Superior temporal gyrus (tissue), 1 donor: Measurements from ENCODE around the gene BBS1.

Experiments
- DNase-seq: peaks from one replicate; pipeline ENCODE4 v3.0.0-alpha.2; 2016; ENCODE audit errors: extremely low spot score

Gene BBS1

DNA sequence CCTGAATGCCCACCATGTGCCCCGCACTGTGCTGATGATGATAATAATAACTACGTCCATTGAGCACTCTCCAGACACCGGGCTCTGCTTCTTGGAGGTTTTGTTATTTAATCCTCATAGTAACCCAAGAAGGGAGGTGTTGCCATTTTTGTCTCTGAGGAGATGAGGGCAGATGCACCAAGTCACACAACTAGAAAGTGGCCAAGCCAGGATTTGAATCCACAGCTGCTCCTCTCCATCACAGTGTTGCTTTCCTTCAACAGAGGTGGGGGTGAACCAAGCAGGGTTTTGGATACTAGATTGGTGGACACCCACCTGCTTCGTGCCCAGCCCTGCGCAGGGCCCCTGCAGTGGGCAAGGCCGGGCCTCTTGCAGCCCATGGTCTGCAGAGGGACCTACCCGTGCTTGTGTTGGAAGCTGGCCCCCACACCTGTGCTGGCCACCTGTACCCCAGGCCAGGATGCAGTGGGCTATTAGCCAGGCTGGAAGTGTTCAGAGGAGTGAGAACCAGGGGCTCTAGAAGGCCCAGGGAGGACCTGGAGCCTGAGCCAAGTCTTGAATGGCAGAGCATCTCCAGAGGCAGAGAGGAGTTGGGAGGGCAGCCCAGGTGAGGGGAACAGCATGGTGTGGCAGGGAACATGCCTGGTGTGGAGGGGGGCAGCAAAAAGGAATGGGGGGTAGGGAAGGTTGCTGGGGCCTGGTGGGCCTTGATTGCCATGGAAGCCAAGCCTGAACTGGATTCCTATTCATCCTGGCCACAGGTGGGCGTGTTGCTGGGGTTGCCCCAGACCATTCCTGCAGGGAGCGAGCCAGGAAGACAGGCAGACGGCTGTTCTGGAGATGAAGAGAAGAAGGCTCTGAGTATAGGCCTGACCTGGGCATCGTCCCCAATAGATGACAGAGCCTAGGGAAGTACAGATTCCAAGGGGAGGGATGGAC lies 32.9 kb upstream of the BBS1 start:
- DNase-seq = no peak

GRCh38 chr11:66478729-66479393 lies 31.6 kb upstream of the BBS1 start:
- DNase-seq = no peak

DNA sequence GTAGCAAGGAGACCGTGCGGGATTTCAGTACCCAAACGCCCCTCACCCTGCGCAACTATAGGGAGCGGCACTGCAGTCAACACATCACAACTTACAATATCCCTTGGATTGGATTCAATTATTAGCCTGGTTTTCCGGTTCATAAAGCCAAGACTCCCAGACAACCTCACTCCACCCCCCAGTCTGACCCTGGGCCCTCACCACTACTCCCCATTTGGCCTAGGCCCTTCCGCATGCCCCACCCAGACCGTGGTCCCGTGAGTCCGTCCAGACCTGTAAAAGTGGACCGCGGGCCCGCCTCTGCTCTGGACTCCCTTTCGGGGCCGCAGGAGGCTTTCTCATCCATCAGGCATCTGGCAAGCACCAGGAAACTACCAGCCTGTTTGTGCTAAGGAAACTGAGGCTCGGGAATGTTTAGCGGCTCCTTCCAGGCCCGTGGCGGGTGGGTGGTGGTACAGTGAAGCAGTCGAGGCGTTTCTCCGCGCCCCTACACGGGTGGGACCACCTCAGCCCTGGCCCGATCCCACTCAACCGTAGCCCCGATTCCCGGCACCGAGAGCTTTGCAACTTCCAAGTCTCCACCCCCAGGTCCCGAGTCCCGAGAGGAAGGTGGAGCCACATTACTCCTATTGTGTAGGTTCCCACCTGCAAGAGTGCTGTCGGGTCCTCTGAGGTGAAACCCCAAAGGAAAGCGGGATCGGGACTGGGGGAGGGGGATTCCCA lies 30.9 kb upstream of the BBS1 start:
- DNase-seq = no peak

- DNase-seq = peak; percentile 98
Observed at GRCh38 chr11:66480117-66480938, 30.1 kb upstream of the BBS1 start, which contains the start of gene DPP3. Gene DPP3, plus strand, starts transcription at chr11:66480434. Its CDS starts 1,767 bp downstream, at chr11:66482201.

DNA sequence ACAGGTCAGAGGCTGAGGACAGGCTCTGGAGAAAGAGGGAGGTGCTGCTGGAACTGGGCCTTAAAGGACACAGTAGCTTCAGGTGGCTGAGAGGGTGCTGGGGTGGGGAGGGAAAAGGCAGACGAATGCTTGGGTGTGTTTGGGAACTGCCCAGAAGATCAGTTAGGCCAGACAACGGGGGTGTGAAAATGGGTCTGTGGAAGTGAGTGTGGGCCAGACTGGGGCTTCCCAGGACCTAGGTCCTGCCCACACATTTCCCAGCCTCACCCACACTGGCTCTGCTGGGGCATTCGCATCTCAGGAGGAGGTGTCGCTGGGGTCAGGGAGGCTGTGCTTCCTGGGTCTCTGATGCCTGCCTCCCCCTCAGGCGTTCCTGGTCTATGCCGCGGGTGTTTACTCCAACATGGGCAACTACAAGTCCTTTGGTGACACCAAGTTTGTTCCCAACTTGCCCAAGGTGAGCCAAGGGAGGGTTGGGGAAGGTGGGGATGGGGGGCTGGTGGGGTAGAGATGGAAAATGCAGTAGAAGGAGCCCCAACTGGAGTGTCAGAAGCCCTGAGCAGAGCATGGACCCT lies 25.5 kb upstream of the BBS1 start:
- DNase-seq = no peak

- DNase-seq = no peak
Observed at GRCh38 chr11:66488957-66489356, 21.5 kb upstream of the BBS1 start.

- DNase-seq = no peak
Observed at GRCh38 chr11:66489636-66490035, 20.8 kb upstream of the BBS1 start.

DNA sequence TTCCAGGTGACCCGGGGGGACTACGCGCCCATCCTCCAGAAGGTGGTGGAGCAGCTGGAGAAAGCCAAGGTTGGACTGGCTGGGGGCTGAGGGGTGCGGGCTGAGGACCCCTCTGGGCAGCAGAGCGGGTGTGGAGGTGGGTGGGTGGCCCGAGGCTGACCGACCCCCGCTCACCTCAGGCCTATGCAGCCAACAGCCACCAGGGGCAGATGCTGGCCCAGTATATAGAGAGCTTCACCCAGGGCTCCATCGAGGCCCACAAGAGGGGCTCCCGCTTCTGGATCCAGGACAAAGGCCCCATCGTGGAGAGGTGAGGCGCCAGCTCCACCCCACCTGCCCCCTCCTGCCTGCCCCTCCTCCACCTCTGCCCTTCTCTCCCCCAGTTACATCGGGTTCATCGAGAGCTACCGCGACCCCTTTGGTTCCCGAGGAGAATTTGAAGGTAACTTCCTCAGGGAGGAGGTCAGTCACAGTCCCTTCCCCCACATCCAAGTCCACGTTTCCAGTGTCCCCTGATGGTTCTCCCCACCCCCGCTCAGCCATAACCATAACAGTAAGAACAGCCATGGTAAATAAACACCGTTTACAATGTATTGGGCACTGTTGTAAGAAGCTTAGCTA lies 19.0 kb upstream of the BBS1 start:
- no peak for DNase-seq

DNA sequence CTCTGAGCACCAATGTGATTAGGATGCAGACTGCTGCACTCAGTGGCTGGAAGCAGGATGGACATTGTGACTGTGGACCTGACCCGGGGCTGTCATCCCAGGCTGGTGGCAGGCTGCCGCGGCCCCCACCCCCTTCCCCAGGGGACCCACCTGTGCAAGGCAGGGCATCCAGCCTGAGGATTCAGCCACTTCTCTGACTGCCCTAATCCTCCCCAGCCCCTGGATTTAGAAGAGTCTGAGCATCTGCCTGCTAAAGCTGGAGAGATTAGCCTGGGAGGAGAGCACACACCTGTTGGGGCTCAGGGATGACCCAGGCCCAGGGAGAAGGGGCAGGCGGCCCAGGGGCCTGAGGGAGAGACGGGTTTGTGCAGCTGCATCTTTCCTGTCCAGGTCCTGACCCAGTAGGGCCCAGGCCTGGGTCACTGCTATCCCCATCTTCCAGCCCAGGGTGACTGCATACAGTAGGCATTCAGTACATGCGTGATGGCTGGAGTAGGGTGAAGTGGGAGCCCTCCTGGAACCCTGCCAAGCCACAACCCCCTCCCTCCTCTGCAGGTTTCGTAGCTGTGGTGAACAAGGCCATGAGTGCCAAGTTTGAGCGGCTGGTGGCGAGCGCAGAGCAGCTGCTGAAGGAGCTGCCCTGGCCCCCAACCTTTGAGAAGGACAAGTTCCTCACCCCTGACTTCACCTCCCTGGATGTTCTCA lies 18.1 kb upstream of the BBS1 start:
- no peak for DNase-seq

DNA sequence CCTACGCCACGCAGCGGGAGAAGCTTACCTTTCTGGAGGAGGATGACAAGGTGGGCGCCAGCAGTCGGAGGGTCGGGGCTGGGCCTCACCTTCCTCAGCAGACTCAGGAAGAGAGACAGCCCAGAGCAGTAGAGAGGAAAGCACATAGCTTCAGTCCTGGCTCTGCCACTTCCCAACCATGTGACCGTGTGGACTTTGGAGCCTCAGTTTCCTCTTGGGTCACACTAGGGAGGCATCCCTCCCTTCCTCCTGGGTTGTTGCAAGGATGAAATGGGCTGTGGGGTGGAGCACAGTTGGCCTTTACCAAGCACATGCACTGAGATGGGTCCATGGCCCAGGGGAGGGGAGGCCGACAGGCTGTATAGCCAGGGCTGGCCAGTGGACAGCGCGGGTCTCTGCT lies 17.3 kb upstream of the BBS1 start:
- no peak for DNase-seq

- DNase-seq = no peak
Observed at GRCh38 chr11:66494458-66494857, 16.0 kb upstream of the BBS1 start.

GRCh38 chr11:66494935-66495334 lies 15.5 kb upstream of the BBS1 start:
- DNase-seq = no peak

GRCh38 chr11:66495401-66495854 lies 15.0 kb upstream of the BBS1 start:
- no peak for DNase-seq

- no peak for DNase-seq
Observed at GRCh38 chr11:66497206-66497605, 13.2 kb upstream of the BBS1 start.

- DNase-seq = no peak
Observed at GRCh38 chr11:66498506-66498905, 11.9 kb upstream of the BBS1 start.

GRCh38 chr11:66505276-66505816 lies 5.1 kb upstream of the BBS1 start:
- DNase-seq = no peak

- DNase-seq = no peak
Observed at GRCh38 chr11:66509131-66509561, 1.3 kb upstream of the BBS1 start.

GRCh38 chr11:66510990-66511339 lies 530 bp downstream of the BBS1 start:
- DNase-seq = no peak

GRCh38 chr11:66523611-66524010 lies 13.2 kb downstream of the BBS1 start:
- DNase-seq = no peak
